GM21737 (cell line): ENCODE measurements around the gene PSAT1.

Experiments used
- ATAC-seq: cut with Tn5 transposase; IDR thresholded peaks from one replicate; pipeline ENCODE4 v1.9.1; 2021; ENCODE audit warnings: mild to moderate bottlenecking, moderate library complexity; ENCODE audit not compliant: unreplicated experiment

The PSAT1 gene

GRCh38 chr9:78316166-78316892 lies 19.4 kb downstream of the PSAT1 start:
- no peak for ATAC-seq

- no peak for ATAC-seq
Measured at GRCh38 chr9:78319197-78320029, 22.5 kb downstream of the PSAT1 start.

- no peak for ATAC-seq
Measured at GRCh38 chr9:78320030-78320693, 23.2 kb downstream of the PSAT1 start.

GRCh38 chr9:78320875-78321496 lies 24.1 kb downstream of the PSAT1 start:
- no peak for ATAC-seq

GRCh38 chr9:78321505-78321904 lies 24.6 kb downstream of the PSAT1 start:
- no peak for ATAC-seq

- no peak for ATAC-seq
Measured at GRCh38 chr9:78324068-78324650, 27.2 kb downstream of the PSAT1 start.

GRCh38 chr9:78324682-78325081 lies 27.8 kb downstream of the PSAT1 start:
- ATAC-seq, result no peak

- ATAC-seq, result no peak
Measured at GRCh38 chr9:78325343-78325742, 28.4 kb downstream of the PSAT1 start.

- ATAC-seq, result no peak
Measured at GRCh38 chr9:78325846-78326360, 29.0 kb downstream of the PSAT1 start.

GRCh38 chr9:78326564-78326963 lies 29.6 kb downstream of the PSAT1 start:
- ATAC-seq, result no peak

- ATAC-seq, result no peak
Measured at GRCh38 chr9:78332381-78332780, 35.5 kb downstream of the PSAT1 start.

- ATAC-seq, result no peak
Measured at GRCh38 chr9:78348848-78349247, 51.9 kb downstream of the PSAT1 start.

- ATAC-seq, result no peak
Measured at GRCh38 chr9:78351816-78352215, 54.9 kb downstream of the PSAT1 start.

GRCh38 chr9:78354324-78354973 lies 57.5 kb downstream of the PSAT1 start:
- no peak for ATAC-seq

- ATAC-seq, result no peak
Measured at GRCh38 chr9:78354989-78355388, 58.1 kb downstream of the PSAT1 start.

GRCh38 chr9:78356634-78357033 lies 59.7 kb downstream of the PSAT1 start:
- ATAC-seq, result no peak

GRCh38 chr9:78357165-78357873 lies 60.4 kb downstream of the PSAT1 start:
- no peak for ATAC-seq

- ATAC-seq, result no peak
Measured at GRCh38 chr9:78358329-78359051, 61.6 kb downstream of the PSAT1 start.

GRCh38 chr9:78363221-78363620 lies 66.3 kb downstream of the PSAT1 start:
- ATAC-seq, result no peak
